ENCODE results near the gene MTM1. TPM values are rescaled to one million over a fixed set of nuclear protein-coding genes. Genes with fewer than 3 reads are reported as not detected.
A peak's percentile ranks its signal among the peaks of the same experiment; 100 is the strongest.

MTM1 gene
- total and polyA plus RNA-seq, 5 experiments from 2014 or later = 12.7 to 31.7 (median 13.4) TPM

DNA sequence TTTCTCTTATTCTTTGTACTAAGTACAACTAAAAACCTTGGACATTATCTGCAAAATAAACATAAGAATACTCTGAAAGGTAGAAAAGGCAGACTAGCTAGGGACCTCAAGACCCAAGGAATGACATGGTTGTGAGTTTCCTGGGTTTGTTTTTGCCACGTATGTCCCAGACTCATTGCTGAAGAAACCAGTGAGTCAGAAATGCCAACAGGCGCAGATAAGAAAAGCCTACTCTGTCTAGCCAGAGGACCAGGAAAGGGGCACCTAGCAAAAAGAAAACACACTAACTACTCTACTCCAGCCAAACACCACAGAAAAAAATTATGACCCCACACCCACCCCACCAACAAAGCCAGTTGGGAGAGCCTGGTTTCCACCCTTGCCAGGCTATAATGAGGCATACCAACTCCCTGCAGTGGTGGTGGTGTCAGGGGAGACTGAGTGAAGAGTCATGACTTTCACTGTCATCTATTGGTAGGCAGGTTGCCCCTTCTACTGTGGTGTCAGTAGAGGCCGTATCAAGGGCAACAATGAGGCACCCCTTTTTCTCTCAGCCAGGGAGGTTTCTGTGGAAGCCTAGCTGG is 135.7 kb downstream of the MTM1 start:
- ATAC-seq (no peak), DNase-seq (no peak)
- peaks cover 5 to 60% (median 34%) of the 10 kb centered on the region in 4 donors for H3K4me1 Mint-ChIP-seq
- H3K36me3 Mint-ChIP-seq = peaks cover 0 to 71% (median 23%) of the 10 kb centered on the region in 3 donors
- no peak overlapping the region for H3K4me3 Mint-ChIP-seq
- H3K9me3 Mint-ChIP-seq = no peaks in the 10 kb centered on the region
- peak overlapping the region in 5 of 10 donors; percentile 23 to 84 (median 53) for H3K27ac Mint-ChIP-seq
- H3K27me3 Mint-ChIP-seq = no peaks in the 10 kb centered on the region
- POLR2A ChIA-PET = interaction anchor here (1.1 kb wide), 1 partner anchor 11 kb away, joined by 3 read pairs; the partner anchor contains the start of gene MTMR1

DNA sequence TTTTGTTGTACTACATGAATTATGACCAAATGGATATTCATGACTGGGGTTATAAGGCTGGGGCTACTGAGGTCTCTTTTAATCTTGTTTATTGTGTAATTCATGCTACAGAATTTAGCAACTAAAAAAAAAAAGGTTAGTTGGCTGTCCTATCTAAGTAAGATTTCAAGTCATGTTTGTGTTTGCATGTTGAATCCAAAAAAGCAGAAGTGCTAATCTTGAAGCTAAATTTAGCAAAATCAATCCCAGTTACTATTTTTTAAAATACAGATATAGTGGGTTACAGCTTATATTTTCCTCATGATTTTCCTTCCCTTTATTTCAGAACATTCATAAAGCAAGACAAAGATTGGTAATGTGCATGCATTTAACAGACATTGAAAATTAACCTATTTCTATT is 144.2 kb downstream of the MTM1 start:
- no peaks in the 10 kb centered on the region for H3K9me3 Mint-ChIP-seq
- peak overlapping the region in 9 of 10 donors; percentile 4 to 85 (median 51) for H3K27ac Mint-ChIP-seq
- no peak for DNase-seq
- H3K4me1 Mint-ChIP-seq = peaks cover 8 to 59% (median 49%) of the 10 kb centered on the region in 4 donors
- POLR2A ChIA-PET = interaction anchor here (1.2 to 5.4 kb wide), 2 partner anchors 16 to 19 kb away, joined by 4 to 27 read pairs; partner anchors contain the start of gene MTMR1
- H3K36me3 Mint-ChIP-seq = peaks cover 0 to 17% (median 10%) of the 10 kb centered on the region in 3 donors
- H3K4me3 Mint-ChIP-seq = no peak overlapping the region
- no peak for ATAC-seq
- H3K27me3 Mint-ChIP-seq = no peaks in the 10 kb centered on the region

GRCh38 chrX:150715184-150715583 is 146.8 kb downstream of the MTM1 start:
- Mint-ChIP-seq H3K36me3 (peaks cover 0 to 19% (median 0%) of the 10 kb centered on the region in 3 donors), H3K27ac (peak overlapping the region in 7 of 10 donors; percentile 2 to 80 (median 59)), H3K4me3 (no peak overlapping the region), H3K4me1 (peaks cover 8 to 47% (median 37%) of the 10 kb centered on the region in 4 donors), H3K9me3 (no peaks in the 10 kb centered on the region), H3K27me3 (no peaks in the 10 kb centered on the region)
- POLR2A ChIA-PET = interaction anchor here (5.4 kb wide), 1 partner anchor 22 kb away, joined by 27 read pairs; the partner anchor contains the start of gene MTMR1
- no peak for ATAC-seq
- no peak for DNase-seq

GRCh38 chrX:150719621-150720020 is 151.2 kb downstream of the MTM1 start:
- no peak for ATAC-seq

More at GRCh38 chrX:150719621-150720020, 151.2 kb downstream of the MTM1 start:
- no peak for DNase-seq
- POLR2A ChIA-PET = no interaction called here
- Mint-ChIP-seq H3K27me3 (no peaks in the 10 kb centered on the region), H3K27ac (no peak overlapping the region), H3K9me3 (no peaks in the 10 kb centered on the region), H3K4me3 (no peak overlapping the region), H3K4me1 (peaks cover 8 to 32% (median 28%) of the 10 kb centered on the region in 4 donors), H3K36me3 (peaks cover 0 to 39% (median 5%) of the 10 kb centered on the region in 3 donors)

Other genes with a start within 250 kb of the MTM1 start
- gene MAMLD1, start 205.3 kb upstream of the MTM1 start, total RNA-seq = under 1 TPM; 0.30 to 0.31 TPM
- under 1 TPM in 2 of 3 donors, not detected in 1; 0.40 to 0.46 TPM for gene MAMLD1, start 205.3 kb upstream of the MTM1 start, polyA plus RNA-seq
- gene MTMR1, start 124.8 kb downstream of the MTM1 start, total RNA-seq = 10 to 100 TPM; 35.7 to 37.4 TPM
- 10 to 100 TPM; 13.0 to 28.3 (median 21.7) TPM for gene MTMR1, start 124.8 kb downstream of the MTM1 start, polyA plus RNA-seq